Stimulated activated CD4-positive, alpha-beta T cell treated with anti-CD3 and anti-CD28 coated beads, Interleukin-1b, Interleukin-23, amount 100 ng/mL, for 24 hours (primary cell): ENCODE measurements around the gene LIN7C.

Experiments used
- DNase-seq, 4 experiments: peaks; one replicate each; pipeline ENCODE4 v3.0.0-alpha.2; 2020; ENCODE audit warnings: low read depth in 4 of 4, low spot score in 1 of 4

The LIN7C gene

DNA sequence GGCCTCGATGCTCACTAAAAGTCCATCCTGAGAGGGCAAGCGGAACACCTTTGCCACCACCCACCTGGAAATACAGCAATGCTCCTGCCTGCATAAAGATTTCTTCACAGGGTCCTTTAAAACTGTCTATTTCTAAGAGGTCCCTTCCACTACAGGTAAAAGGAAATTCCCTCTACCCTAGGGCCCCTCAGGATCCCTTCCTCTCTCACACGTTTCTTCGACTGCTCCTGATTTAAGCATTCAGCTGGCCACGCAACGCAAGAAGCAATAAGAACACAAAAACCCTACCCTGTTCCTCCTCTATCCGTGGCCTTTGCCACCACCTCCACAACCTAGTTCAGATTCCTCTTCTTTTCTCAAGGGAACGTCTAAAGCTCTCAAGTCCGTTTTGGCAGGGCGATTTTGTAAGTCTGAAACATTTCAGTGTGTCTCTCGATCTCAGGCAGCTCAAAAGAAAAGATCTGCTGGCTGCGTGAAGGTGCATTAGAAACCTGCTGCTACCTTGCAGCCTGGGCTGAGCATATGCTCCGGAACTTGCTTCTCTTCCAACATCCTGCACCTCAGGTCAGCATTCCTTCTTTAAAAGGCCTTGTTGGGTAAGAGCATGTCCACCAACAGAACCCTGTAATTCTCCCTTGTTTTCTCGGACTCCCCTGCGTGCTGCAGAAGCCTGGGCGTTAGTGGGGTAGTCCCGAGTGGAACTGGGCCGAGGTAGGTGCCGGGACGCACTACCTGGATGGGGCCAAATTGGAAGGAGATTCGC is 35.6 kb downstream of the LIN7C start:
- no peak for DNase-seq

DNA sequence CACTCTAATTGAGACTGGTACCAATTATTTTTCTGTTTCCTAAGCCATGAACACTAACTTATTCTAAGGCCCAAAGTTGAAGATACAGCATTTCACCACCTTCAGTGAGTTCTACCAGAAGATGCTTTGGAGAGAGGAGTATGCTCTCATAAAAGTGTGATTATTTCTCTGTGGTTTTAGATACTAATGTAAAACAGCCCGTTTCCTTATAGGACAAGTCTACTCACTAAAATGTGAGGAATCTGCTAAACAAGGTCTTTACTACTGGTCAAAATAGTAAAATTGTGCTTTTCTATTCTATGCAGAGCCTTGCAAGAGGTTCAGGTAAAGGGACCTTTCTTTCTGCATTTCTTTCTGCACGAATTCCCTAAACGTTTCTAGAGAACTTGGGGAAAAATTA is 36.4 kb downstream of the LIN7C start:
- DNase-seq, result no peak

DNA sequence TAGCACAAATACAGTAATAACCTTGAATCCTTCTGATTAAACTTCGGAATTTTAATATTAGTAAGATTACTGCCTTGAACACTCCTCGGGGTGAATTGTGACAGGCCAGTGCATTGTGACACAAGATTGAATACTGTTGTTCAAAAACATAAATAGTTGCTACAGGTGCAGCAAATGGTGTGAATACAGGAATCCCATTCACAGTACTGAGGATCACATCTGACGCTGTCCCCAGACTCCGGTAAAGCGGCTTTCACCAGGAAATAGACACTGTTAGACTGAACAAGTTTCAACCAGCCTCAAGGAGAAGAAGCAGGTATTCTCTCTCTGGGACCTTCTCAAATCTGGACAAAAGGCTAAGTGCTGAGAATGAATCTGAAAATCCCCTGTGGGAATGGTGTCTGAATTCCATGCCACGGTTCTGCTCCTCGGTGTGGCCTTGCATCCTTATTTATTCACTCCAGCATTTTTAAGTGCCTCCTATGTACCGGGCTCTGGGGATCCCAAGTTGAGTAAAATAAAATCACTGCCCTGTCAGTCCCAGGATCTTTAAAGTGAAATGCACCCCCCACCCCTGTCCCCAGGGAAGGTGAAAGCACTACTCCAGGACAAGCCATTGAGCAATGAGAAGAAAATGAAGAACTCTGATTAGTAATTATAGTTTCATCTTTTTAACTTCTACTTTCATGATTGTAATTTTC is 37.4 kb downstream of the LIN7C start:
- no peak for DNase-seq

DNA sequence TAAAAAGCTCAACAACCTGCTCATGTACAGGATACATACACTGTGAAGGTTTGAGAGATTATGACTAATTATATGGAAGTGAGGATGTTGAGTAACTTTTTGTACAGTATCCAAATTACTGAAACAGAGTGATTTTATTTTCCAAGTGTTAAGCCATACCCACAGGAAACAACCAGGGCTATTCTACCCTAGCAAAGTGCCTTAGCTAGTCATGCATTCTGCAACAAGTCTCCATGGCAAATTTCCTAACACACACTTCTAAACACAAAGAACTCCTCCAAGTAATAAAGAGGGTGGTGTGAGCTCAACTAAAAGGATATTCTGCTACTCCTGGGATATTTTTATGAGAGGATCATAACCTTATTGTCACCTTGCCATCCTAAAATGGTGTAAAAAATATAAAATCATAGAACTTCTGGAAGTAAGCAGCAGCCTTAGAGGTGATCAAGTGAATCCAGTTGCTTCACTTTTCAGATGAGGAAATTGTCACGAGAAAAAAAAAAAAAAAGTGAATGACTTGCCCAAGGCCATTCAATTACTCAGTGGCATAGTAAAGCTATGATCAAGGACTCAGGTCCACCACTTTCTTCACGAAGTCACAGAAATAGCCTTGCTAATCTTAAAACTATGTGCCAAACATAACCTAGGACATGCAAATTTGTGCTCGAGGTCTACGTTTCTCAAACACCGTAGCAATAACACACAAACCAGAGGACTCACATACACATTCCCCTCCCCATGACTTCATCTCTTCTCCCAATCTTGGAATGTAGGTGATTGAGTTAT is 38.2 kb downstream of the LIN7C start:
- DNase-seq, result no peak

DNA sequence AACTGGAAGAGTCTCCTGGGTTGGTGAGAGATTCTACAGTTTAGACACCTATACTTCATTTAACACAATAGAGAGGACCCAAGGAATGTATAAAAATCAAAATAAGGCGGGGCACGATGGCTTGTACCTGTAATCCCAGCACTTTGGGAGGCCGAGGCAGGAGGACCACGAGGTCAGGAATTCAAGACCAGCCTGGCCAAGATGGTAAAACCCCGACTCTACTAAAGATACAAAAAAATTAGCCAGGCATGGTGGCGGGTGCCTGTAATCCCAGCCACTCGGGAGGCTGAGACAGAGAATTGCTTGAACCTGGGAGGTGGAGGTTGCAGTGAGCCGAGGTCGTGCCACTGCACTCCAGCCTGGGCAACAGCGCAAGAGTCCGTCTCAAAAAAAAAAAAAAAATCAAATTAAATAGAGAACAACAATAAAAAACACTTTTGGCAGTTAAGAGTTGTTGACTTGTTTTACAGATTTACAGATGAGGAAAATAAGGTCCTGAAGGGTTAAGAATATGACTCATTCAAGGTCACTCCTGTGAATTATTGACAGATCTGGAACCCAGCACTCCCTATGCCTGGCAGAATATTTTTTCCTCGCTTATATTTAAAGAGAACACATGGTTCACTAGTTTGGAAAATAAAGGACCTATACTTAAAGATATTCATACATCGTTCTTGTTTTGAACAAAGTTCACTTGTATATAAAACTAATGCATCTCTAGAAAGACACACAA is 39.2 kb downstream of the LIN7C start:
- no peak for DNase-seq

DNA sequence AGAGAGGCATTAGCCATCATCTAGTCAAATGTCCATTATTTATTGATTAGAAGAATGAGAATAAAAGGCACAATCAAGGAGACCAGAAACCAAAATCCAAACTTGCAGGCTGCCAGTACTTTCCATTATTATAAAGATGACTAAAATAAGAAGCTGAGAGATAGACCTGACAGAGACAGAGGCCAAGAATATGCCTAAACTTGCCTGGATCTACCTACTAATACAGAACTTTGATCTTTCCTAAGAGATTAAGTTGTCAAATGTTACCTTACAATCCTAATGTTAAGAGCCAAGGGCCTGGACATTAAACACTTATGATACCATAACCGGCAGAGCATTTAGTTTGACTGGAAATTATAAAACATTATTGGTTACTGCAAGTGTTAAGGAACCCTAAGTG is 40.2 kb downstream of the LIN7C start:
- no peak for DNase-seq

DNA sequence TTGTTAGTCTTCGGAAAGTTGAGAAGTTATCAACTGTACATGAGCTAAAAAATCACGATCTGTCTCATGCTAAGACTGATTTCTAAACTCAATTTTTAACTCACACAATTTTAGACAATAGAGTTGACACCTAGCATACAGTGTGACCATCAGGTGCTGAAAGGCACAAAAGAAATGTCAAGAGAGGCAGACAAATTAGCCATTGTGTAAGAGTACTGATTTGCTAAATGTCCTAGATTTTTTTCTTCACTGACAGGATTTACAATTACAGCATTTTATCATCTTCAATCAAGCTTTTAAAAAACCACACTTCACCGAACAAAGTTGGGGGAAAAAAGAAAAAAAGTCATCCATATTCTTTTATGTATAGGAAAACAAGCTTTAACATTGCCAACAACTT is 40.9 kb downstream of the LIN7C start:
- DNase-seq, result no peak

DNA sequence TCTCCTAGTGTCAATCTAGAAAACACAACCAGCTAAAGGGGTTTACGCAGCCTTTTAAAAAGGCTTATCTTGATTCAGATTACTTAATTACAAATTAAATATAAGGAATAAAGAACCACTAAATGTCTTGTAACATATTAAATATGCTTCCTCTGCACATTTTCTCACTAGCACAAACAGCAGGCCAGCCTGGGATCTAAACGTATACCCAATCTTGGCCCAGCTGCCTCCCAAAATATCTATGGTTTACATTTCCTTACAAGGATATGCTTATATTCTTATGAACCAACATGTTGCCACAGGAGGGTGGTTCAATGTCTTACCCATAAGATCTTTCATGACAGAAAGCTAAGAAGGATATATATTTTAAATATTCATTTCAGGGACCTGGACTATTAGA is 41.7 kb downstream of the LIN7C start:
- DNase-seq, result no peak

DNA sequence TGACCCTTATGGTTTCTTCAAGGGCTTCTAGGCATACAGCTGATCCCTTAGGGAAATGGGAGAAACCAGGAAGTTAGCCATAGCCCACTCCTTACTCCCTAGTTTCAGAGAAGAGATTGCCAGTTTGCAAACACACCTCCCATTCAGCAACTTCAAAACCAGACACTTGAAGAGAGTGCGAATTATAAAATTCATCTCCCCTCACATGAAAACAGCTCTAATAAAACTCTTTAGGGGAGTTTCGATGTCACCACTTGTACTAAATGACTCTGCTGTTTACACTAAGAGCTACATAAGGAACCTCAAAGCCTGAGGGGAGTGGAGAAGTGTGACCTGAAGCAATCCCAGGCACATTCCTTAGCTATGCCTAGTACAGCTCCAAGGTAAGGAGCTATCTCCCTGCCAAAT is 42.3 kb downstream of the LIN7C start:
- DNase-seq, result no peak

DNA sequence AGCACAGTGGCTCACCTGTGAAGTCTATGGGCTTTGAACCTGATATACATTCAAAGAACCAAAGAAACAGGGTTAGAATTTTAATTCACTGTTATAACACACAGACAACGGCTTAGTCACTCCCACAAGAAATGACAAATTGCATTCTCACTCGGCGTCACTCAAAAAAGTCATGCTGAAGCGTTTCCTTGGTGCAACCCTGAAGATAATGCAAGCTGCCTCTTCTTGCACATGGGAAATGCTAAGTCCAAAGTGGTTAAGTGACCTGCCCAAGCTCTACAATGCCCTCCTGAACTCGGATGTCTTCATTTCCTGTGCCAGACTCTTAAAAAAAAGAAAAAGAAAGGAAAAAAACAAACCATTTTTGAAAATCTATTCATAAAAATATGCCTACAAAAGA is 44.0 kb downstream of the LIN7C start:
- DNase-seq, result no peak

DNA sequence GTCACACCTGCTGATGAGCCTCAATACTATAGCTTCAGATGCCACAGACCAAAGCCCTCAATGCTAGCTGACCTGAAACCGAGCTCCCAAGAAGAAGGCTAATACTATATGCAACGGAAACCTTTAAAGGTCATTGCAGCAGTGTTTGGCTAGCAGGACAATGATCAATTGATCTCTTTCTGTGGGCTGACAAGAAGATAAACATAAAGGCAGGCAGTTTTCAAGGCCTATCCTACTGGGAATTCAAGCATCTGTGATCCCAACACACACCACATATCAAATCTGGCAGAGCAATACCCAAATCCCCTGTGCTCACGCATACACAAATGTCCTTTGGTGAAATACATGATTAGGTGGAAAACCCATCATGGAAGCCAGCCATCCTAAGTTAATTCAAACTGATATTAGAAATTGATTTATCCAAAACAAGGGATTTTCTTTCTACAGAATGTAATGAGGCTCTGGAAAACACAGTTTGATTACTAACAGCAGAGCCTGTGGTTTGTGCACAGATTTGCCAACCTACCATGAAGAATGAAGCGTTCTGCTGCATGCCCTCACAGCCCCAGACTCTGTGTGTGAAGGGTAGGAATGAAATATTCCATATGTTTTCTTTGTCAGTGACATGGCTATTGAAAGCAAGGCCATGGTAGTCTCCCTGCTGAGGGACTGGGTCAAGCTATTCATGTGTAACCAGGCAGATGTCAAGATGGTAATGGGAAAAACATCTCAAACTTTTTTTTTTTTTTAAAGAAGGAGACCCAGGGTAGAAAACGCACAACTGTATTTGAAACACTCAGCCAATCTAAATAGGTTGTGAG is 46.2 kb downstream of the LIN7C start:
- no peak for DNase-seq

DNA sequence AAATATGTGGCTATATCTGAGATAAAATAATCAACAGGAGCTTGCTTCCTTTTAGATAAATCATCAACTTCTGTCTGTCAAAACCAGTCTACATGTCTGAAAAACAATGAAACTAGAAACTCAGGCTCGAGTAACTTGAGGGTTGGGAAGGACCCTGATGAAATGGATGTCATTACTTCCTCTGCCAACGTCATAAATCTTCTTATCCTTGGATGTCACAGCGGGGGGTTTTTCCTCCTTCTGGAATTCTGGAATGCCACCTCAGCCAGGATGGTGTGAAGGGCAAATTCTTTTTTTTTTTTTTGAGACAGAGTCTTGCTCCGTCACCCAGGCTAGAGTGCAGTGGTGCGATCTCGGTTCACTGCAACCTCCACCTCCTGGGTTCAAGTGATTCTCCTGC is 47.4 kb downstream of the LIN7C start:
- DNase-seq, result no peak

DNA sequence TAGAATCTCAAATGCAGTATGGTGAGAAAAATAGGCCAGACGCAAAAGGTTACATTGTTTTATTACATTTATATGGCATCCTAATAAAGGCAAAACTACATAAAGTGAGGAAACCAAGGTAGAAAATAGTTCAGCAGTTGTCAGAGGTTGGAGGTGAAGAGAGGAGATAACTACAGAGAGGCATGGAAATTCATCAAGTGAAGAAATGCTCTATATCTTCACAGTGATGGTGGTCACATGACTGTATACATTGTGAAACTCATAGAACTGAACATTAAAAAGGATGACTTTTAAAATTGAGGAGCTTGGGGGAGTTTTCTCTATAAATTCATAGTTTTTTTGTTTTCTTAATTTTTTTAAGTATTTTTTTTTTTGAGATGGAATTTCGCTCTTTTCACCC is 48.4 kb downstream of the LIN7C start:
- no peak for DNase-seq

DNA sequence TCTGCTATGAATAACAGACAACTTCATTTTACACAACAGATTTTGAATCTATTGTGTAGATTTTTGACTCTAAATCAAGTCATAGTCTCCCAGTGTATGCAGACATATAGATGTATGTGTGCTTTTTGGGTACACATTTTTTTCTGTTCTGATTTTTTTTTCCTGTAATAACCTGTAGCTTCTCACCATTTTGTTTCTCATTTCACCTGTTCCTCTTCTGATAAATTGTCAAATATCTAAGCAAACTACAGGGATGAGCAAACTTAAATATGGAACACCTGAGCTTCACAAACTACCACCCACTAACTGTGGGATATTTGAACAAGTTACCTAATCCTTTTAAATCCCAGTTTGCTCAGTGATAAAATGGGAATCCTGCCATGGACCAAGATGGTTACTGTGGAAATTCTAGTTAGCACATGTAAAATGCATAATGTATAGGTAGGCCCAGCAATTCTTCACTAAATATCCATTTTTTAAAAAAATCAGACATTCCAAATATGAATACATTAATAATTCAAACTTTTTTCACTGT is 49.7 kb downstream of the LIN7C start:
- no peak for DNase-seq

DNA sequence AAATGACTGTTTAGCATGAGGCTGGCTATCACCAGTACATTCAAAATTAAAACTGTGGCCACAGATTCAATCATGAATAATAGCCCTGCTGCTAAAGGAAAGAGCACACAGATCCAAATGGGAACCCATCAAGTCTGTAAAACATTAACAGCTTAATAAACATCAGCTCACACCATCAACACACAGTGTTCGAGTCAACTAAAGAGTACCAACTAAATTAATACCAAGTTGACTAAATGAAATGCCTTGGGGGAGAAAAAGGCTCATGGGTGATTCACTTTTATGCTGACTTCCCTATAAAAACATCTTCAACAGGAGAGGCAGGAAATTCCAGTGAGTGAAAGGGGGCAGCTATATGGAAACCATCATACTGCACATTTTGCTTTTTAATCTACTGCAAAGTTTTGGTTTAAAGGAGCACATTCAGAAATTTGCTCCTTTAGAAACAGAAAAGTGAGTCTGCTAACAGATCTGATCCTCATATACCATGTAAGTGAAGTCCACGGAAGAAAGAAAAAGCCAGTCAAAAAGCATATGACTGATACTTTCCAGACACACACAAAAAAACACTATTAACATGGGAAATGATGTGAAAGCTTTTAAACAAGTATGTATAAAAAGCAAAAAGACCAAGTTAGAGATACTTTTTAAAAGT is 50.3 kb downstream of the LIN7C start:
- no peak for DNase-seq

DNA sequence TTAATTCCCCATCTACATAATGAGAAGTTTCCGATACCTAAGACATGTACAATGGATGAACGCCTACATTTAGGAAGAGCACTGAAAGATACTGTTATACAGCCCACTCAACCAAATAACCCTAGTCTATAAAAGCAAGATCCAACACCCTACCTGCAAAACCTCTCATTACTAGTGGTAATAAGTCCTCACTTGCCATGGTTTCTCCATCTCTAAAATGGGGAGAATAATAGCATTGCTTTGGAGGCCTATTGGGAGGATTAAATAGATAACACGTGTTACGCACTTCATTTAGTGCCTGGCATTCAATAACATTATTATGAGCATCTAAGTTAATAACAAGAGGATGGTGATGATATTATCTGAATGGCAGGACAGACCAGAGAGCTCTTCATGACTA is 50.9 kb downstream of the LIN7C start:
- no peak for DNase-seq

DNA sequence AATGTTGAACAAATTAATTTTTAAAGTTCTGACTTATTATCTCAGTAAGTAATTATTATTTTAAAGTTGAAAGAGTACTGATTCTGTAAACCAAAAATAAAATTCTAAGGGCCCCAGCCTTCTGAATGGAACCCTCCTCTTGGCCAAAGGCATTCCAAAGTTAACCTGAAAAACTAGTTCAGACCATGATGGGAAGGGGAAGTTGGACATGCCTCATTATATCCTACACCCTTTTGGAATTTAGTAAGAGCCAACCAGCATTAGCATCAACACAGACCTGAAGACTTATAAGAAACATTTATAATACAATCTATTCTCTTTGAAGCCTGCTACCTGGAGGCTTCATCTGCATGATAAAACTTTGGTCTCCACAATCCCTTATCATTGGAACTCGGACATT is 52.9 kb downstream of the LIN7C start:
- DNase-seq, result no peak

DNA sequence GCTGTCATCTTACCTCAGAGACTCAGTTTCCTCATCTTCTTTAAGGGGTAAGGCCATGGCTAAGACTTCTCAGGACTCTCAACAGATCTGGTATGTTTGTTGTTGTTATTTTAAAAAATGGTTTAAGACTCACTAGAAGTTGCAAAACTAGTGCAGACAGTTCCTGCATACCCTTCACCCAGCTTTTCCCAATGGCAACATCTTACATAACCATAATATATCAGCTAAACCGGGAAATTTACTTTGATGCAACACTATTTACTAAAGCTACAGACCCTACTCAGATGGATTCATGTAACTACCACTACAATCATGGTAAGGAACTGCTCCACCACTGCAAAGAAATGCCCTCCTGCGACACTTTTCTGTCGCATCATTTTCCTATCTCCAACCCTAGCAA is 54.4 kb downstream of the LIN7C start:
- DNase-seq, result no peak

DNA sequence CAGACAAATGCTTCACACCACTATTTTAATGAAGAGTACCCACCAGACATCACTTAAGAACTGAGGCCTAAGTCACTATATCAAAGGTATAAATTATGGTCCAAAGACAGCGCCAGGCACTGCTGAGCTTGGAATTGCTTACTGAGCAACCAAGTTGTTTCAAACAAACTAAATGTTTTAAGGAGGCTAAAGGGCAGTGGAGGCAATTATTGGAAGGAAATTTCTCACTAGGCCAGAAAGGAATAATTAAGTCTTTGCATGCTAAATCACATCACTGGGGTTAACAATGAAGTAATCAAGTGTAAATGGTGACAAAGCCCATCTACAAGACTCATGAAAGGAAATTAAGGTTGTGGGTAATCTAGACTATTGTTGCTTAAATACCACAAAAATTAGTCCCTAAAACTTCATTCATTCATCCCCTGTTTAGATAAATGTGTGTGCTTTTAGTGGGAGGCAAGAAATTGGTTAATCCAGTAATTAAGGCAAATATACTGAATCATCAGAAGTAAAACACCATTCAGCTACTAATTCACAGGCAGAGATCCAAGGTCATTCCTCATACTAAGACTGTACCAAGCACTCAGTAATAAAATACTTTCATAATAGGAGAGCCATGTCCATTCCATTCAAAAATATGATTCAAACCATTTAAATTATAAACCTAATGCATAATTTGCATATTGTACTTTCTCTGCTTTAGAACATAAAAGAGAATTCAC is 55.2 kb downstream of the LIN7C start:
- DNase-seq, result no peak
